KMS-11 (cell line): Measurements from ENCODE around the gene CKAP2L.

Experiments used
- H2AFZ ChIP-seq: fragments of 200-600 bp; sonication (generic); 2 replicates; pipeline ENCODE4 v1.6.1; 2016; ENCODE audit warnings: antibody characterized with exemption, mixed run types, low read depth
- H3K27ac ChIP-seq: fragments of 200-600 bp; sonication (generic); 2 replicates; pipeline ENCODE4 v1.6.1; 2016; ENCODE audit warnings: mild to moderate bottlenecking, mixed run types
- H3K27me3 ChIP-seq: fragments of 200-600 bp; sonication (generic); 2 replicates; pipeline ENCODE4 v1.6.1; 2017; ENCODE audit warnings: mild to moderate bottlenecking, low read depth, mixed run types, moderate library complexity; ENCODE audit not compliant: insufficient read depth
- H3K36me3 ChIP-seq: fragments of 200-600 bp; sonication (generic); 2 replicates; pipeline ENCODE4 v1.6.1; 2017; ENCODE audit warnings: mild to moderate bottlenecking, mixed run types; ENCODE audit not compliant: insufficient read depth
- H3K4me1 ChIP-seq: fragments of 200-600 bp; sonication (generic); 2 replicates; pipeline ENCODE4 v1.6.1; 2016; ENCODE audit warnings: mild to moderate bottlenecking, low read depth, mixed run types; ENCODE audit not compliant: poor library complexity, severe bottlenecking
- H3K4me2 ChIP-seq: fragments of 200-600 bp; sonication (generic); 2 replicates; pipeline ENCODE4 v1.7.0; 2016; ENCODE audit warnings: mild to moderate bottlenecking, mixed run types
- H3K4me3 ChIP-seq: fragments of 200-600 bp; sonication (generic); IDR thresholded peaks from 2 replicates; pipeline ENCODE4 v1.6.1; 2017; ENCODE audit warnings: low read depth, low read length, mixed read lengths; ENCODE audit not compliant: insufficient read depth
- H3K79me2 ChIP-seq: fragments of 200-600 bp; sonication (generic); 2 replicates; pipeline ENCODE4 v1.6.1; 2016; ENCODE audit warnings: low read depth, mixed run types; ENCODE audit not compliant: insufficient read depth
- H3K9ac ChIP-seq: fragments of 200-600 bp; sonication (generic); 2 replicates; pipeline ENCODE4 v1.6.1; 2016; ENCODE audit warnings: mild to moderate bottlenecking, mixed run types
- H4K20me1 ChIP-seq: fragments of 200-600 bp; sonication (generic); 2 replicates; pipeline ENCODE4 v1.6.1; 2016; ENCODE audit warnings: mild to moderate bottlenecking, mixed run types; ENCODE audit not compliant: insufficient read depth
- TF ChIP-seq, protein P1 (sequence below): fragments of 200-600 bp; sonication (generic); conservative IDR thresholded peaks from 2 replicates; pipeline ENCODE4 v1.6.1; 2017; ENCODE audit warnings: low read depth, mild to moderate bottlenecking, antibody characterized with exemption, low read length, moderate library complexity, mixed read lengths

Gene CKAP2L

DNA sequence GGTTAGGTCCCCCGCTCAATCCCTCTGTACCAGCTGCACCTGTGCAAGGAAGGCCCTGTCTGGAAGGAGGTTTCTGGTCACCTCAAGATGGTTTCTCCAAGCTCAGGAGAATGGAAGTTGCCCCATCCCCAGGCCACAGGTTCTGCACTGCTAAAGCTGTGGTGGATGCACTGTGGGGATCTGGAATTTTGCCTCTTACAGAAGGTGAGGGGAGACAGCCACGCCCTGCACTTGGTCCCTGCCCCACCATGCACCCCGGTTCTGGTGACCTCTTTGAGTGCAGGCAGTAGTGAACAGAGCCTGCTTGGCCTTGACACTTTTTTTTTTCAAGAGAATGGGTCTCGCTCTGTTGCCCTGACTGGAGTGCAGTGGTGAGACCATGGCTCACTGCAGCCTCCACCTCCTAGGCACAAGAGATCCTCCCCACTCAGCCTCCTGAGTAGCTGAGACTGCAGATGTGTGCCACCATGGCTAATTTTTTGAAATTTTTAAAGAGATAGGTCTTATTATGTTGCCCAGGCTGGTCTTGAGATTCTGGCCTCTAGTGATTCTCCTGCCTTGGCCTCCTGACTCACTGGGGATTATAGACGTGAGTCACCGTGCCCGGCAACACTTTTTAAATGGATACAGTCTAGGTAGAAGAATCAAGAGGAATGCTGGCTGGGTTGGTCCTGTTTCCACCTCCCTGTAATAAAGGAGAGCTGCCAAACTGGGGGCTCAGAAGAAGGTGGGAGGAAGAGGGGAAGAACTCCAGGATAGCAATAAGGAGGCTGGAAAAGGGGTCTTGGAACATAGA is 49.4 kb downstream of the CKAP2L start:
- no peaks in the 10 kb centered on the region for H3K79me2 ChIP-seq
- no peaks in the 10 kb centered on the region for H3K36me3 ChIP-seq
- H4K20me1 ChIP-seq = no peaks in the 10 kb centered on the region
- H3K27me3 ChIP-seq = no peaks in the 10 kb centered on the region
- H3K4me1 ChIP-seq = no peaks in the 10 kb centered on the region
- no peak overlapping the region for H3K9ac ChIP-seq
- no peak overlapping the region for H3K4me2 ChIP-seq
- no peak overlapping the region for H3K27ac ChIP-seq
- no peak overlapping the region for H3K4me3 ChIP-seq
- TF ChIP-seq, protein P1, sequence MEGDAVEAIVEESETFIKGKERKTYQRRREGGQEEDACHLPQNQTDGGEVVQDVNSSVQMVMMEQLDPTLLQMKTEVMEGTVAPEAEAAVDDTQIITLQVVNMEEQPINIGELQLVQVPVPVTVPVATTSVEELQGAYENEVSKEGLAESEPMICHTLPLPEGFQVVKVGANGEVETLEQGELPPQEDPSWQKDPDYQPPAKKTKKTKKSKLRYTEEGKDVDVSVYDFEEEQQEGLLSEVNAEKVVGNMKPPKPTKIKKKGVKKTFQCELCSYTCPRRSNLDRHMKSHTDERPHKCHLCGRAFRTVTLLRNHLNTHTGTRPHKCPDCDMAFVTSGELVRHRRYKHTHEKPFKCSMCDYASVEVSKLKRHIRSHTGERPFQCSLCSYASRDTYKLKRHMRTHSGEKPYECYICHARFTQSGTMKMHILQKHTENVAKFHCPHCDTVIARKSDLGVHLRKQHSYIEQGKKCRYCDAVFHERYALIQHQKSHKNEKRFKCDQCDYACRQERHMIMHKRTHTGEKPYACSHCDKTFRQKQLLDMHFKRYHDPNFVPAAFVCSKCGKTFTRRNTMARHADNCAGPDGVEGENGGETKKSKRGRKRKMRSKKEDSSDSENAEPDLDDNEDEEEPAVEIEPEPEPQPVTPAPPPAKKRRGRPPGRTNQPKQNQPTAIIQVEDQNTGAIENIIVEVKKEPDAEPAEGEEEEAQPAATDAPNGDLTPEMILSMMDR = no peak
- no peak overlapping the region for H2AFZ ChIP-seq

DNA sequence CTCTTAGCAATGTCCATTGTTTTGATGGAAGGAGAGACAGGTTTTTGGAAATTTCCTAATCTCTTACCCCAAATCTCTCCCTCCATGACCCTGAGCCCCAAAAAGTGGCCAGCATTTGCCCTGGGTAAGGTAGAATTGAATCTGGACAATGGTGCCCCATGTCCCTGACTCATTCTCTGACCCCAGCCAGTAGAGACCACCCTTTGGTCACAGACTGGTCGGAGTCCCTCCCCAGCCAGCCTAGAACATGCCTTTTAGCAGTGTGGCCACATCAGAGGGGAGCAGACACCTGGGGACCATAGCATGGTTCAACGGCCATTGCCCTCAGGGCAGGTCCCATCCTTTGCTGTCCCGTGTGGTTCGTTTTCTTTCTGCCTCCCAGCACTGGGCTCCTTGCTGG is 50.1 kb downstream of the CKAP2L start:
- Histone ChIP-seq H3K79me2 (no peaks in the 10 kb centered on the region), H3K4me2 (no peak overlapping the region), H3K27ac (no peak overlapping the region), H3K36me3 (no peaks in the 10 kb centered on the region), H3K4me3 (no peak overlapping the region), H3K4me1 (no peaks in the 10 kb centered on the region), H4K20me1 (no peaks in the 10 kb centered on the region), H3K9ac (no peak overlapping the region), H3K27me3 (no peaks in the 10 kb centered on the region), H2AFZ (no peak overlapping the region)
- TF ChIP-seq, protein P1 = no peak

DNA sequence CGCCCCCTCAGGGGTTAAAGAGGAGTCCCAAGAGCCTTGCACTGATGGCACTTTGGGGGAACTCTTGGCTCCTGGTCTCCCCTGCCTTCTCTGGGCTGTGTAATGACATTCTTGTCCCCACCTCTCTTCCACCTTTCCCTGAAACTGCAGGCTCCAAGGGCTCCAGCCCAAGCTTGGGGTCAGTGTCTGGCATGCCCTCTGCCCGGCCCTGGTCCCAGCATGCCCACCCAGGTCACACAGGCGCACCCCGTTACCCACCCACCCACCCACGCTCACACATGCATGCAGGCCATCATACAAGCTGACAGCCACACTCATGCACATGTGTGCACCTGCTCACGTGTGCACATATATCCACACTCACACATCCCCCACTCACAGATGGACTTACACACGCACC is 50.5 kb downstream of the CKAP2L start:
- no peak overlapping the region for H2AFZ ChIP-seq
- no peak overlapping the region for H3K27ac ChIP-seq
- no peak overlapping the region for H3K4me3 ChIP-seq
- no peaks in the 10 kb centered on the region for H3K36me3 ChIP-seq
- no peaks in the 10 kb centered on the region for H3K4me1 ChIP-seq
- TF ChIP-seq, protein P1 = no peak
- H3K79me2 ChIP-seq = no peaks in the 10 kb centered on the region
- H3K4me2 ChIP-seq = no peak overlapping the region
- no peaks in the 10 kb centered on the region for H3K27me3 ChIP-seq
- no peaks in the 10 kb centered on the region for H4K20me1 ChIP-seq
- H3K9ac ChIP-seq = no peak overlapping the region

DNA sequence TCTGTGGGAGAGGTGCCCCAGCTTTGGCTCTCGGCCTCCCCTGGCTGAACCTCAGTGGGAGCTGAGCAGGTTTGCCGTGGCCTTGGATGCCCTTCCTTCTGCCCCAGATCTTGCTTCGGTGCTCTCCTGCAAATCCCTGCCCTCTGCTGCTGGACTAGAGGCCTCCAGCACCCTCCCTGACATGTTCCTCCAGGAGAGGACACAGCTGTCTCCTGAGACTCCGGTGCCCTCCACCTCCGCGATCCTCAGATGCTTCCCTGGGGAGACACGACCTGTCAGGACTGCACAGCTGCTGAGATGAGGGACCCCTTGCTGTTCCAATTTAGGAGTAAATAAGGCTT is 50.9 kb downstream of the CKAP2L start:
- no peaks in the 10 kb centered on the region for H3K36me3 ChIP-seq
- no peak overlapping the region for H3K9ac ChIP-seq
- no peaks in the 10 kb centered on the region for H4K20me1 ChIP-seq
- H3K4me1 ChIP-seq = no peaks in the 10 kb centered on the region
- H3K27ac ChIP-seq = no peak overlapping the region
- no peaks in the 10 kb centered on the region for H3K27me3 ChIP-seq
- H3K4me3 ChIP-seq = no peak overlapping the region
- TF ChIP-seq, protein P1 = no peak
- no peaks in the 10 kb centered on the region for H3K79me2 ChIP-seq
- no peak overlapping the region for H2AFZ ChIP-seq
- H3K4me2 ChIP-seq = no peak overlapping the region
